Endothelial cell (in vitro differentiated cells): ENCODE results near the gene IGDCC3. TPM values are rescaled to one million over a fixed set of nuclear protein-coding genes. Genes with fewer than 3 reads are reported as not detected.

Experiments
- DNase-seq: peaks from one replicate; pipeline ENCODE4 v3.0.0; 2021; ENCODE audit warnings: low spot score
- H3K27ac Mint-ChIP-seq: one replicate; pipeline ENCODE4 v1.8.0; 2021; ENCODE audit warnings: mixed read lengths, inconsistent platforms; ENCODE audit not compliant: unreplicated experiment
- H3K27me3 Mint-ChIP-seq: one replicate; pipeline ENCODE4 v1.8.0; 2021; ENCODE audit warnings: mild to moderate bottlenecking, moderate library complexity, mixed read lengths, inconsistent platforms; ENCODE audit not compliant: unreplicated experiment
- H3K36me3 Mint-ChIP-seq: one replicate; pipeline ENCODE4 v1.8.0; 2021; ENCODE audit warnings: mild to moderate bottlenecking, low read depth, mixed read lengths, inconsistent platforms; ENCODE audit not compliant: unreplicated experiment
- H3K4me1 Mint-ChIP-seq: one replicate; pipeline ENCODE4 v1.8.0; 2021; ENCODE audit warnings: mild to moderate bottlenecking, mixed read lengths, inconsistent platforms; ENCODE audit not compliant: unreplicated experiment
- H3K4me3 Mint-ChIP-seq: one replicate; pipeline ENCODE4 v1.8.0; 2021; ENCODE audit warnings: mild to moderate bottlenecking, mixed read lengths, inconsistent platforms; ENCODE audit not compliant: unreplicated experiment
- H3K9me3 Mint-ChIP-seq: one replicate; pipeline ENCODE4 v1.8.0; 2021; ENCODE audit warnings: mixed read lengths, inconsistent platforms; ENCODE audit not compliant: unreplicated experiment
- CTCF ChIP-seq: fragments of 200-600 bp; sonication (generic); IDR thresholded peaks from one replicate; pipeline ENCODE4 v1.5.0; 2021; ENCODE audit warnings: antibody characterized with exemption; ENCODE audit not compliant: unreplicated experiment
- total RNA-seq: library from RNA; stranded (reverse); fragmentation: NEBNext Ultra II Directional; extraction: Animal tissue kit (Norgen Biotek cat#: 25700); gene quantifications from one replicate; pipeline ENCODE4 v1.2.1, GENCODE V29; 2021; ENCODE audit not compliant: unreplicated experiment

Gene IGDCC3
- total RNA-seq, 1 donor from 2014 or later: 538 TPM

- peaks cover 19% of the 10 kb centered on the region for H3K4me1 Mint-ChIP-seq
Observed at GRCh38 chr15:65408324-65409035, 30.7 kb upstream of the IGDCC3 start.

GRCh38 chr15:65406424-65407000 is 28.7 kb upstream of the IGDCC3 start:
- no peak for TF ChIP-seq CTCF
- Mint-ChIP-seq H3K4me3 (no peak overlapping the region), H3K4me1 (peaks cover 16% of the 10 kb centered on the region), H3K9me3 (no peaks in the 10 kb centered on the region), H3K36me3 (no peaks in the 10 kb centered on the region), H3K27me3 (peaks cover 3% of the 10 kb centered on the region), H3K27ac (no peak overlapping the region)
- DNase-seq: no peak

More at GRCh38 chr15:65408324-65409035, 30.7 kb upstream of the IGDCC3 start:
- peaks cover 3% of the 10 kb centered on the region for H3K27me3 Mint-ChIP-seq
- TF ChIP-seq CTCF: no peak
- H3K9me3 Mint-ChIP-seq: no peaks in the 10 kb centered on the region
- no peak overlapping the region for H3K27ac Mint-ChIP-seq
- no peak overlapping the region for H3K4me3 Mint-ChIP-seq
- no peak for DNase-seq
- H3K36me3 Mint-ChIP-seq: no peaks in the 10 kb centered on the region

- H3K27ac Mint-ChIP-seq: no peak overlapping the region
- DNase-seq: no peak
- H3K9me3 Mint-ChIP-seq: no peaks in the 10 kb centered on the region
- no peaks in the 10 kb centered on the region for H3K36me3 Mint-ChIP-seq
- TF ChIP-seq CTCF: no peak
- peaks cover 15% of the 10 kb centered on the region for H3K4me1 Mint-ChIP-seq
- H3K4me3 Mint-ChIP-seq: no peak overlapping the region
- peaks cover 4% of the 10 kb centered on the region for H3K27me3 Mint-ChIP-seq
Observed at GRCh38 chr15:65405791-65406423, 28.1 kb upstream of the IGDCC3 start.

GRCh38 chr15:65404186-65404872 is 26.5 kb upstream of the IGDCC3 start:
- H3K36me3 Mint-ChIP-seq: peaks cover 3% of the 10 kb centered on the region
- no peak for TF ChIP-seq CTCF
- no peaks in the 10 kb centered on the region for H3K9me3 Mint-ChIP-seq
- DNase-seq: no peak
- H3K4me1 Mint-ChIP-seq: peaks cover 6% of the 10 kb centered on the region
- no peak overlapping the region for H3K4me3 Mint-ChIP-seq
- H3K27ac Mint-ChIP-seq: no peak overlapping the region
- H3K27me3 Mint-ChIP-seq: peaks cover 2% of the 10 kb centered on the region
